H1 (cell line): ENCODE data around the gene SLC25A15.

ENCODE experiments used
- CTCF ChIP-seq, 3 experiments: IDR thresholded peaks; 1 replicate in 2 of 3; 2 replicates in 1 of 3; pipeline versions ENCODE4 v1.5.1 to v1.6.1; 2011; ENCODE audit warnings: low read length in 3 of 3, mild to moderate bottlenecking in 3 of 3, inconsistent platforms in 2 of 3, low read depth in 1 of 3, moderate library complexity in 1 of 3; ENCODE audit not compliant: insufficient read depth in 1 of 3; ENCODE audit errors: control extremely low read depth in 1 of 3
- SIX5 ChIP-seq: IDR thresholded peaks from 2 replicates; pipeline ENCODE4 v1.6.1; 2011; ENCODE audit warnings: mild to moderate bottlenecking, low read depth, low read length

GRCh38 chr13:40793339-40793738 lies 3.9 kb downstream of the SLC25A15 start:
- TF ChIP-seq CTCF (IDR thresholded peaks at IDR 0.05; ENCODE audit: control extremely low read depth in 1 of 3, insufficient read depth in 1 of 3, low read depth in 1 of 3, low read length in 3 of 3) (no peak), SIX5 (no peak)
